ENCODE measurements around the gene TMSB4X.
"Not testable (repeated sequence)": the region's sequence is repeated elsewhere in the genome, so short reads cannot be mapped to it uniquely, and the experiment has no call there.

TMSB4X gene

DNA sequence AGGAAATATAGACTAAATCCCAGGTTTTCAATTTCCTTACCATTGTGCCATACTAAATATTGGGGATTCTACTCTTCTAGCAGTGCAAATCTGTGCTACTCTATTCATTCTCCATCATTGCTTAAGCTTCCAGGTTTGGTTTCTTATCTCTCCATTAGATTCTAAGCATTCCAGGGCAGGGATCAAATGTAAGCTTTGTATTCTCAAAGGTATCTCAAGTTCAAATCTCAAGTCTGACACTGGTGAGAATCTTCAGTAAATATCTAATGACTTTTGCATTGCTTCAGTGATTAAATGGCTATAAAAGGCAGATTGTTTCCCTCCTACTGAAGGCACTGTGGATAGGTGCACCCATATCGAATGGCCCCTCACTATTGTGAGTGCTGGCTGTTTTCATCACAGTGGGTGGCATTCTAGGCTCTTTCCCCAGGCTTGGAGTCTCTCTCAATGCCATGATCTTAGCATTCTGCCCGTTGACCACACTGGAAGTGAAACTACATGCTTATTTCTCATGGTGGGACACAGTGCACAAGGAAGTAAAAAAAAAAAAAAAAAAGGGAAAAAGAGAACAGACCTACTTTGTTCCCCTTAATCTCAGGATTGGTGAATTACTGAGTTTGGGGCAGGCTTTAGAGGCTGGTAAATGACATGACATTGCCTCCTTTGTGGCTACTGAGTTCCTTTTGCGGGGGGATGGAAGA is 40.8 kb downstream of the TMSB4X start:
- peaks cover 42% of the 10 kb centered on the region for H3K4me1 ChIP-seq (ENCODE audit: low read length)
- no peak overlapping the region for H3K4me3 ChIP-seq (ENCODE audit: low read length)
- H3K27ac ChIP-seq (ENCODE audit: low read length), result peak overlapping the region; percentile 14; the same call in 1 of the 2 replicates
- H3K4me2 ChIP-seq (ENCODE audit: low read length), result peak overlapping the region; percentile 30; the same call in 1 of the 2 replicates
- no peak overlapping the region for H2AFZ ChIP-seq (ENCODE audit: low read depth, low read length)
- no peaks in the 10 kb centered on the region for H3K9me3 ChIP-seq (ENCODE audit: insufficient read depth, low read length)
- TF ChIP-seq, protein P1, sequence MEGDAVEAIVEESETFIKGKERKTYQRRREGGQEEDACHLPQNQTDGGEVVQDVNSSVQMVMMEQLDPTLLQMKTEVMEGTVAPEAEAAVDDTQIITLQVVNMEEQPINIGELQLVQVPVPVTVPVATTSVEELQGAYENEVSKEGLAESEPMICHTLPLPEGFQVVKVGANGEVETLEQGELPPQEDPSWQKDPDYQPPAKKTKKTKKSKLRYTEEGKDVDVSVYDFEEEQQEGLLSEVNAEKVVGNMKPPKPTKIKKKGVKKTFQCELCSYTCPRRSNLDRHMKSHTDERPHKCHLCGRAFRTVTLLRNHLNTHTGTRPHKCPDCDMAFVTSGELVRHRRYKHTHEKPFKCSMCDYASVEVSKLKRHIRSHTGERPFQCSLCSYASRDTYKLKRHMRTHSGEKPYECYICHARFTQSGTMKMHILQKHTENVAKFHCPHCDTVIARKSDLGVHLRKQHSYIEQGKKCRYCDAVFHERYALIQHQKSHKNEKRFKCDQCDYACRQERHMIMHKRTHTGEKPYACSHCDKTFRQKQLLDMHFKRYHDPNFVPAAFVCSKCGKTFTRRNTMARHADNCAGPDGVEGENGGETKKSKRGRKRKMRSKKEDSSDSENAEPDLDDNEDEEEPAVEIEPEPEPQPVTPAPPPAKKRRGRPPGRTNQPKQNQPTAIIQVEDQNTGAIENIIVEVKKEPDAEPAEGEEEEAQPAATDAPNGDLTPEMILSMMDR (IDR thresholded peaks at IDR 0.05; ENCODE audit: low read depth, low read length), result no peak
- TF ChIP-seq EZH2phosphoT487 (IDR thresholded peaks at IDR 0.05; ENCODE audit: low read depth), result no peak
- no peaks in the 10 kb centered on the region for H3K27me3 ChIP-seq (ENCODE audit: low read depth, low read length)
- no peaks in the 10 kb centered on the region for H3K79me2 ChIP-seq (ENCODE audit: low read length)
- no peaks in the 10 kb centered on the region for H3K36me3 ChIP-seq (replicated peaks; ENCODE audit: low read depth, low read length)
- H3K9ac ChIP-seq (ENCODE audit: low read length), result no peak overlapping the region; the same call in 1 of the 2 replicates
- H4K20me1 ChIP-seq (ENCODE audit: insufficient read depth, low read length), result no peaks in the 10 kb centered on the region

DNA sequence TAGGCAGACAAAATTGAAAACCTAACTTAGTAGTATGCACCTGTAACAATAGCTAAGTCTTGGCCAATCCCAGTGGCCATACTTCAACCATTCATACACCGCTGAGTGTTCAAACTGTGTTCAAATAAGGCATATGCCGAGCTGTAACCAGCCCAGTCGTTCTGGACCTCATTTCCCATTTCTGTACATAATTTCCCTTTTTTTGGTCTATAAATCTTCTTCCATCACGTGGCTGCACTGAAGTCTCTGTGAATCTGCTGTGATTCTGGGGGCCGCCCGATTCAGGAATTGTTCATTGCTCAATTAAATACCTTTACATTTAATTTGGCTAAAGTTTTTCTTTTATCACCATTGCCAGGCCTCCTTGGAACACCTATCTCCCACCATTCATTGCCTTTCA is 41.8 kb downstream of the TMSB4X start:
- not testable (repeated sequence) for H3K4me3 ChIP-seq (ENCODE audit: low read length); H3K27ac ChIP-seq (ENCODE audit: low read length); H3K27me3 ChIP-seq (ENCODE audit: low read depth, low read length); H3K9ac ChIP-seq (ENCODE audit: low read length); H3K79me2 ChIP-seq (ENCODE audit: low read length); H4K20me1 ChIP-seq (ENCODE audit: insufficient read depth, low read length); H3K9me3 ChIP-seq (ENCODE audit: insufficient read depth, low read length); H3K4me2 ChIP-seq (ENCODE audit: low read length); H3K36me3 ChIP-seq (replicated peaks; ENCODE audit: low read depth, low read length); H2AFZ ChIP-seq (ENCODE audit: low read depth, low read length)
- peaks cover 42% of the 10 kb centered on the region for H3K4me1 ChIP-seq (ENCODE audit: low read length)

GRCh38 chrX:13022926-13023325 is 48.0 kb downstream of the TMSB4X start:
- TF ChIP-seq EZH2phosphoT487 (IDR thresholded peaks at IDR 0.05; ENCODE audit: low read depth), result no peak
- TF ChIP-seq, protein P1 (IDR thresholded peaks at IDR 0.05; ENCODE audit: low read depth, low read length), result no peak
- Histone ChIP-seq H4K20me1 (ENCODE audit: insufficient read depth, low read length) (no peaks in the 10 kb centered on the region), H3K79me2 (ENCODE audit: low read length) (no peaks in the 10 kb centered on the region), H3K4me1 (ENCODE audit: low read length) (peaks cover 56% of the 10 kb centered on the region), H3K27me3 (ENCODE audit: low read depth, low read length) (no peaks in the 10 kb centered on the region), H3K36me3 (replicated peaks; ENCODE audit: low read depth, low read length) (no peaks in the 10 kb centered on the region), H3K4me3 (ENCODE audit: low read length) (peak overlapping the region; percentile 25; the same call in 1 of the 2 replicates), H3K9me3 (ENCODE audit: insufficient read depth, low read length) (no peaks in the 10 kb centered on the region), H3K9ac (ENCODE audit: low read length) (peak overlapping the region; percentile 50; the same call in 1 of the 2 replicates), H2AFZ (ENCODE audit: low read depth, low read length) (no peak overlapping the region), H3K27ac (ENCODE audit: low read length) (peak overlapping the region; percentile 64), H3K4me2 (ENCODE audit: low read length) (peak overlapping the region; percentile 54)

GRCh38 chrX:13023567-13023966 is 48.7 kb downstream of the TMSB4X start:
- Histone ChIP-seq H3K4me1 (ENCODE audit: low read length) (peaks cover 56% of the 10 kb centered on the region), H3K36me3 (replicated peaks; ENCODE audit: low read depth, low read length) (no peaks in the 10 kb centered on the region), H3K79me2 (ENCODE audit: low read length) (no peaks in the 10 kb centered on the region), H2AFZ (ENCODE audit: low read depth, low read length) (no peak overlapping the region), H3K27ac (ENCODE audit: low read length) (peak overlapping the region; percentile 64), H3K9me3 (ENCODE audit: insufficient read depth, low read length) (no peaks in the 10 kb centered on the region), H4K20me1 (ENCODE audit: insufficient read depth, low read length) (no peaks in the 10 kb centered on the region), H3K9ac (ENCODE audit: low read length) (peak overlapping the region; percentile 37; the same call in 1 of the 2 replicates), H3K27me3 (ENCODE audit: low read depth, low read length) (no peaks in the 10 kb centered on the region), H3K4me2 (ENCODE audit: low read length) (peak overlapping the region; percentile 54), H3K4me3 (ENCODE audit: low read length) (no peak overlapping the region)
- TF ChIP-seq, protein P1 (IDR thresholded peaks at IDR 0.05; ENCODE audit: low read depth, low read length), result no peak
- no peak for TF ChIP-seq EZH2phosphoT487 (IDR thresholded peaks at IDR 0.05; ENCODE audit: low read depth)
